Neural cell (in vitro differentiated cells): ENCODE data around the gene AQP6. TPM values are rescaled to one million over a fixed set of nuclear protein-coding genes. Genes with fewer than 3 reads are reported as not detected.

Source experiments
- H2AFZ ChIP-seq: fragments of 200-600, 300-800 bp; sonication (generic), shearing (Covaris generic); 2 replicates; pipeline ENCODE4 v1.6.0; 2014; ENCODE audit warnings: low read depth, mild to moderate bottlenecking, antibody characterized with exemption, low read length, moderate library complexity
- H3F3A ChIP-seq: fragments of 200-600 bp; shearing (Covaris generic); 2 replicates; pipeline ENCODE4 v1.6.1; 2016; ENCODE audit warnings: mild to moderate bottlenecking, moderate library complexity, mixed read lengths, antibody characterized with exemption, low read length; ENCODE audit not compliant: insufficient read depth, poor library complexity, severe bottlenecking
- H3K27ac ChIP-seq: fragments of 200-600, 300-800 bp; sonication (generic), shearing (Covaris generic); 2 replicates; pipeline ENCODE4 v1.5.1; 2014; ENCODE audit warnings: mild to moderate bottlenecking, low read length, moderate library complexity
- H3K27me3 ChIP-seq: fragments of 300-800, 200-600 bp; sonication (generic), shearing (Covaris generic); 2 replicates; pipeline ENCODE4 v1.6.0; 2014; ENCODE audit warnings: mild to moderate bottlenecking, low read depth, low read length, moderate library complexity; ENCODE audit not compliant: insufficient read depth
- H3K36me3 ChIP-seq: fragments of 300-800, 200-600 bp; sonication (generic), shearing (Covaris generic); 2 replicates; pipeline ENCODE4 v1.5.1; 2014; ENCODE audit warnings: mild to moderate bottlenecking, antibody characterized with exemption, low read length, moderate library complexity; ENCODE audit not compliant: insufficient read depth
- H3K4me2 ChIP-seq: fragments of 300-800, 200-600 bp; sonication (generic), shearing (Covaris generic); 2 replicates; pipeline ENCODE4 v1.6.0; 2014; ENCODE audit warnings: mild to moderate bottlenecking, low read length
- H3K4me3 ChIP-seq: fragments of 300-800, 200-600 bp; sonication (generic), shearing (Covaris generic); 2 replicates; pipeline ENCODE4 v1.5.1; 2014; ENCODE audit warnings: mild to moderate bottlenecking, low read length, moderate library complexity
- H3K79me2 ChIP-seq: fragments of 200-600 bp; shearing (Covaris generic); replicated peaks from 2 replicates; pipeline ENCODE4 v1.6.0; 2014; ENCODE audit warnings: mild to moderate bottlenecking, low read length, moderate library complexity; ENCODE audit not compliant: insufficient read depth
- H3K9ac ChIP-seq: fragments of 300-800, 200-600 bp; sonication (generic), shearing (Covaris generic); 2 replicates; pipeline ENCODE4 v1.6.1; 2016; ENCODE audit warnings: mild to moderate bottlenecking, low read length, mixed read lengths
- H3K9me2 ChIP-seq: fragments of 200-600 bp; shearing (Covaris generic); 2 replicates; pipeline ENCODE4 v1.6.1; 2016; ENCODE audit warnings: mild to moderate bottlenecking, low read length, mixed read lengths; ENCODE audit not compliant: insufficient read depth
- H3K9me3 ChIP-seq: fragments of 200-600, 300-800 bp; sonication (generic), shearing (Covaris generic); 2 replicates; pipeline ENCODE4 v1.6.1; 2016; ENCODE audit warnings: mild to moderate bottlenecking, mixed run types, low read length, moderate library complexity, mixed read lengths
- H4K20me1 ChIP-seq: fragments of 200-600 bp; shearing (Covaris generic); 2 replicates; pipeline ENCODE4 v1.6.1; 2016; ENCODE audit warnings: mild to moderate bottlenecking, mixed run types; ENCODE audit not compliant: insufficient read depth
- EP300 ChIP-seq: fragments of 450-650 bp; conservative IDR thresholded peaks from 2 replicates; pipeline ENCODE4 v1.6.1; 2014; ENCODE audit warnings: antibody characterized with exemption, mild to moderate bottlenecking, moderate library complexity; ENCODE audit not compliant: poor library complexity, severe bottlenecking
- EZH2 ChIP-seq: fragments of 200-600, 300-800 bp; shearing (Covaris generic), sonication (generic); IDR thresholded peaks from 2 replicates; pipeline ENCODE4 v1.6.1; 2014; ENCODE audit warnings: antibody characterized with exemption, low read length, borderline replicate concordance, mild to moderate bottlenecking; ENCODE audit not compliant: insufficient read depth, poor library complexity, severe bottlenecking
- MXI1 ChIP-seq: fragments of 450-650 bp; conservative IDR thresholded peaks from 2 replicates; pipeline ENCODE4 v1.6.1; 2014; ENCODE audit warnings: antibody characterized with exemption, mild to moderate bottlenecking; ENCODE audit not compliant: poor library complexity, severe bottlenecking
- POLR2AphosphoS5 ChIP-seq: IDR thresholded peaks from 2 replicates; pipeline ENCODE4 v1.6.1; 2012
- RAD21 ChIP-seq: fragments of 450-650 bp; conservative IDR thresholded peaks from 2 replicates; pipeline ENCODE4 v1.6.1; 2014; ENCODE audit warnings: antibody characterized with exemption, mild to moderate bottlenecking, moderate library complexity
- SMC3 ChIP-seq: fragments of 450-650 bp; conservative IDR thresholded peaks from 2 replicates; pipeline ENCODE4 v1.6.1; 2014; ENCODE audit warnings: antibody characterized with exemption, mild to moderate bottlenecking, moderate library complexity; ENCODE audit not compliant: poor library complexity
- TAF1 ChIP-seq: IDR thresholded peaks from 2 replicates; pipeline ENCODE4 v1.6.1; 2012; ENCODE audit warnings: low read depth
- polyA plus RNA-seq: library from polyadenylated mRNA; depleted of rRNA; stranded (reverse); fragments of >200 nt; gene quantifications from 2 replicates; pipeline ENCODE4 v1.2.3, GENCODE V29; 2014
- TF ChIP-seq, protein P1 (sequence below): IDR thresholded peaks from 2 replicates; pipeline ENCODE4 v1.6.1; 2012; ENCODE audit warnings: borderline replicate concordance
- TF ChIP-seq, protein P2 (sequence below): fragments of 450-650 bp; IDR thresholded peaks from 2 replicates; pipeline ENCODE4 v1.5.1; 2014; ENCODE audit warnings: antibody characterized with exemption, mild to moderate bottlenecking, moderate library complexity; ENCODE audit not compliant: poor library complexity, severe bottlenecking

The AQP6 gene
- polyA plus RNA-seq, 1 donor from 2014 or later = not detected

DNA sequence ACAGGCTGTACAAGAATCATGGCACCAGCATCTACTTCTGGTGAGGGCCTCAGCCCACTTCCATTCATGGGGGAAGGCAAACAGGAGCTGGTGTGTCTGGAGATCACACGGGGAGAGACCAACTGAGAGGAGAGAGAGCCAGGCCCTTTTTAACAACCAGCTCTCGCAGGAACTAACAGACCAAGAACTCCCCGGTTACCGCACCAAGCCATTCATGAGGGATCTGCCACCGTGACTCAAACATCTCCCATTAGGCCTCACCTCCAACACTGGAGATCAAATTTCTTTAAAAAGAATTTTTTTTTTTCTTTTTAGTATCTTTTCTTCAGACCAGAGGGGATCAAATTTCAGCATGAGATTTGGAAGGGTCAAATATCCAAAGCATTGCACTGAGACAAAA, 39.0 kb upstream of the AQP6 start:
- Histone ChIP-seq H3K79me2 (no peaks in the 10 kb centered on the region), H3K27ac (no peak overlapping the region), H3K9ac (no peak overlapping the region), H3F3A (no peaks in the 10 kb centered on the region), H2AFZ (no peak overlapping the region), H3K4me2 (no peak overlapping the region), H3K9me2 (no peaks in the 10 kb centered on the region), H3K4me3 (no peak overlapping the region), H4K20me1 (no peaks in the 10 kb centered on the region), H3K27me3 (no peaks in the 10 kb centered on the region), H3K36me3 (no peaks in the 10 kb centered on the region), H3K9me3 (no peaks in the 10 kb centered on the region)
- TF ChIP-seq SMC3 = no peak

DNA sequence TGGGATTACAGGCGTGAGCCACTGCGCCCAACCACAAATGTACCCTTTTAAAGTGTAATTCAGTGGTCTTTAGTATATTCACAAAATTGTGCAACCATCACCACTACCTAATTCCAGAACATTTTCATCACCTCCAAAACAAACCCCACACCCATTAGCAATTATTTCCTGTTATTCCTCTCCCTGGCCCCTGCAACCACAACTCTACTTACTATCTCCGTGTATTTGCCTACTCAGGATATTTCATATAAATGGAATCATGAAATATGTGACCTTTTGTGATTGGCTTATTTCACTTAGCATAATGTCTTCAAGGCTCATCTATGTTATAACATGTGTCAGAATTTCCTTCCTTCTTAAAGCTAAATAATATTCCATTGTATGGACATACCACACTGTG, 38.2 kb upstream of the AQP6 start:
- Histone ChIP-seq H3K4me3 (no peak overlapping the region), H2AFZ (no peak overlapping the region), H3K4me2 (no peak overlapping the region), H4K20me1 (no peaks in the 10 kb centered on the region), H3K79me2 (no peaks in the 10 kb centered on the region), H3K27me3 (no peaks in the 10 kb centered on the region), H3F3A (no peaks in the 10 kb centered on the region), H3K36me3 (no peaks in the 10 kb centered on the region), H3K27ac (no peak overlapping the region), H3K9me3 (no peaks in the 10 kb centered on the region), H3K9ac (no peak overlapping the region), H3K9me2 (no peaks in the 10 kb centered on the region)
- TF ChIP-seq EZH2 (no peak), TAF1 (no peak), RAD21 (no peak), MXI1 (no peak), POLR2AphosphoS5 (no peak), SMC3 (no peak), EP300 (no peak)
- TF ChIP-seq, protein P1, sequence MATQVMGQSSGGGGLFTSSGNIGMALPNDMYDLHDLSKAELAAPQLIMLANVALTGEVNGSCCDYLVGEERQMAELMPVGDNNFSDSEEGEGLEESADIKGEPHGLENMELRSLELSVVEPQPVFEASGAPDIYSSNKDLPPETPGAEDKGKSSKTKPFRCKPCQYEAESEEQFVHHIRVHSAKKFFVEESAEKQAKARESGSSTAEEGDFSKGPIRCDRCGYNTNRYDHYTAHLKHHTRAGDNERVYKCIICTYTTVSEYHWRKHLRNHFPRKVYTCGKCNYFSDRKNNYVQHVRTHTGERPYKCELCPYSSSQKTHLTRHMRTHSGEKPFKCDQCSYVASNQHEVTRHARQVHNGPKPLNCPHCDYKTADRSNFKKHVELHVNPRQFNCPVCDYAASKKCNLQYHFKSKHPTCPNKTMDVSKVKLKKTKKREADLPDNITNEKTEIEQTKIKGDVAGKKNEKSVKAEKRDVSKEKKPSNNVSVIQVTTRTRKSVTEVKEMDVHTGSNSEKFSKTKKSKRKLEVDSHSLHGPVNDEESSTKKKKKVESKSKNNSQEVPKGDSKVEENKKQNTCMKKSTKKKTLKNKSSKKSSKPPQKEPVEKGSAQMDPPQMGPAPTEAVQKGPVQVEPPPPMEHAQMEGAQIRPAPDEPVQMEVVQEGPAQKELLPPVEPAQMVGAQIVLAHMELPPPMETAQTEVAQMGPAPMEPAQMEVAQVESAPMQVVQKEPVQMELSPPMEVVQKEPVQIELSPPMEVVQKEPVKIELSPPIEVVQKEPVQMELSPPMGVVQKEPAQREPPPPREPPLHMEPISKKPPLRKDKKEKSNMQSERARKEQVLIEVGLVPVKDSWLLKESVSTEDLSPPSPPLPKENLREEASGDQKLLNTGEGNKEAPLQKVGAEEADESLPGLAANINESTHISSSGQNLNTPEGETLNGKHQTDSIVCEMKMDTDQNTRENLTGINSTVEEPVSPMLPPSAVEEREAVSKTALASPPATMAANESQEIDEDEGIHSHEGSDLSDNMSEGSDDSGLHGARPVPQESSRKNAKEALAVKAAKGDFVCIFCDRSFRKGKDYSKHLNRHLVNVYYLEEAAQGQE = no peak
- TF ChIP-seq, protein P2, sequence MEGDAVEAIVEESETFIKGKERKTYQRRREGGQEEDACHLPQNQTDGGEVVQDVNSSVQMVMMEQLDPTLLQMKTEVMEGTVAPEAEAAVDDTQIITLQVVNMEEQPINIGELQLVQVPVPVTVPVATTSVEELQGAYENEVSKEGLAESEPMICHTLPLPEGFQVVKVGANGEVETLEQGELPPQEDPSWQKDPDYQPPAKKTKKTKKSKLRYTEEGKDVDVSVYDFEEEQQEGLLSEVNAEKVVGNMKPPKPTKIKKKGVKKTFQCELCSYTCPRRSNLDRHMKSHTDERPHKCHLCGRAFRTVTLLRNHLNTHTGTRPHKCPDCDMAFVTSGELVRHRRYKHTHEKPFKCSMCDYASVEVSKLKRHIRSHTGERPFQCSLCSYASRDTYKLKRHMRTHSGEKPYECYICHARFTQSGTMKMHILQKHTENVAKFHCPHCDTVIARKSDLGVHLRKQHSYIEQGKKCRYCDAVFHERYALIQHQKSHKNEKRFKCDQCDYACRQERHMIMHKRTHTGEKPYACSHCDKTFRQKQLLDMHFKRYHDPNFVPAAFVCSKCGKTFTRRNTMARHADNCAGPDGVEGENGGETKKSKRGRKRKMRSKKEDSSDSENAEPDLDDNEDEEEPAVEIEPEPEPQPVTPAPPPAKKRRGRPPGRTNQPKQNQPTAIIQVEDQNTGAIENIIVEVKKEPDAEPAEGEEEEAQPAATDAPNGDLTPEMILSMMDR = no peak

DNA sequence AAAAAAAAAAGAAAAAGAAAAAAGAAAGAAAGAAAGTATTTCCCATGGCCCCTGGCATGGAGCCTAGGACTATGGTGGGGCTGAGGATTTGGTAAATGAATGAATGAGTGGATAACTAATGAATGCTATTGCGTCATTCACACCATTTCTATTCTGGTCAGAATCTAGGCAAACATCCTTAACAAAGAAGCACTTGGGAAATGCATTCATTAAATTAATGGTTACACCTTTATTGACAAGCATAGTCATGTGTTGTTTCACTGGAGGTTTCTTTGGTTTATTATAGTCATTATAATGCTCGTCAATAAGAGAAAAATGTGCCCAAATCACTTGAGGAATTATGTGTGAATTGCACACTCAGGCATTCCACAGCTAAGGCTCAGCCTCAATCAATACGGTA, 35.8 kb upstream of the AQP6 start:
- Histone ChIP-seq H3K4me3 (no peak overlapping the region), H3K79me2 (no peaks in the 10 kb centered on the region), H3K9ac (no peak overlapping the region), H3K9me3 (no peaks in the 10 kb centered on the region), H3F3A (no peaks in the 10 kb centered on the region), H4K20me1 (no peaks in the 10 kb centered on the region), H3K4me2 (no peak overlapping the region), H3K36me3 (no peaks in the 10 kb centered on the region), H3K9me2 (no peaks in the 10 kb centered on the region), H3K27me3 (no peaks in the 10 kb centered on the region), H2AFZ (no peak overlapping the region), H3K27ac (no peak overlapping the region)
- TF ChIP-seq EP300 = no peak
- TF ChIP-seq TAF1 = no peak
- no peak for TF ChIP-seq RAD21
- no peak for TF ChIP-seq SMC3
- TF ChIP-seq MXI1 = no peak
- TF ChIP-seq, protein P1 = no peak
- TF ChIP-seq, protein P2 = no peak
- no peak for TF ChIP-seq EZH2
- no peak for TF ChIP-seq POLR2AphosphoS5
